ENCODE data around the gene SCAPER.
A peak's percentile ranks its signal among the peaks of the same experiment; 100 is the strongest.
"Not testable (repeated sequence)": the region's sequence is repeated elsewhere in the genome, so short reads cannot be mapped to it uniquely, and the experiment has no call there.

SCAPER gene

GRCh38 chr15:76335307-76336253, 569.6 kb downstream of the SCAPER start:
- no peak for DNase-seq

- no peak for DNase-seq
Observed at GRCh38 chr15:76334438-76335306, 570.5 kb downstream of the SCAPER start.

GRCh38 chr15:76333720-76334437, 571.3 kb downstream of the SCAPER start:
- DNase-seq: no peak

GRCh38 chr15:76333309-76333708, 571.8 kb downstream of the SCAPER start:
- DNase-seq: no peak

- DNase-seq: no peak
Observed at GRCh38 chr15:76332796-76333195, 572.3 kb downstream of the SCAPER start.

GRCh38 chr15:76330080-76330680, 575.0 kb downstream of the SCAPER start:
- no peak for DNase-seq

GRCh38 chr15:76328958-76329357, 576.2 kb downstream of the SCAPER start:
- no peak for DNase-seq

- DNase-seq: no peak
Observed at GRCh38 chr15:76328106-76328696, 576.9 kb downstream of the SCAPER start.

GRCh38 chr15:76327191-76328105, 577.7 kb downstream of the SCAPER start:
- no peak for DNase-seq

GRCh38 chr15:76325704-76326103, 579.4 kb downstream of the SCAPER start:
- no peak for DNase-seq

GRCh38 chr15:76324066-76324465, 581.1 kb downstream of the SCAPER start:
- no peak for DNase-seq

GRCh38 chr15:76321602-76322001, 583.5 kb downstream of the SCAPER start:
- no peak for DNase-seq

- DNase-seq: no peak
Observed at GRCh38 chr15:76321171-76321570, 584.0 kb downstream of the SCAPER start.

GRCh38 chr15:76320012-76320411, 585.1 kb downstream of the SCAPER start:
- no peak for DNase-seq

- no peak for DNase-seq
Observed at GRCh38 chr15:76313731-76314130, 591.4 kb downstream of the SCAPER start.

- DNase-seq: not testable (repeated sequence)
Observed at GRCh38 chr15:76313175-76313567, 592.0 kb downstream of the SCAPER start.

GRCh38 chr15:76312540-76313174, 592.5 kb downstream of the SCAPER start:
- DNase-seq: peak; percentile 78

- peak; percentile 88 for DNase-seq
Observed at GRCh38 chr15:76311100-76311953, 593.8 kb downstream of the SCAPER start, which contains the start of gene ETFA. ETFA (minus strand) TSS chr15:76311469; CDS start chr15:76311388, 81 bp downstream.

- no peak for DNase-seq
Observed at GRCh38 chr15:76310475-76311099, 594.6 kb downstream of the SCAPER start.
